HG03064 (cell line): ENCODE measurements around the gene RAG2.

Source experiments
- ATAC-seq: cut with Tn5 transposase; IDR thresholded peaks from one replicate; pipeline ENCODE4 v1.9.1; 2021; ENCODE audit warnings: low read depth; ENCODE audit not compliant: unreplicated experiment

RAG2 gene

GRCh38 chr11:36598051-36598450 is at the start of gene RAG2:
Gene RAG2 (minus strand): TSS chr11:36598236. CDS start chr11:36594168, 4,068 bp downstream.
- no peak for ATAC-seq

- no peak for ATAC-seq
Observed at GRCh38 chr11:36638556-36638955, 40.5 kb upstream of the RAG2 start.

- no peak for ATAC-seq
Observed at GRCh38 chr11:36635066-36635862, 37.2 kb upstream of the RAG2 start.

- no peak for ATAC-seq
Observed at GRCh38 chr11:36631774-36632173, 33.7 kb upstream of the RAG2 start.

- ATAC-seq: no peak
Observed at GRCh38 chr11:36628765-36629244, 30.8 kb upstream of the RAG2 start.

GRCh38 chr11:36628141-36628540 is 30.1 kb upstream of the RAG2 start:
- ATAC-seq: no peak

- no peak for ATAC-seq
Observed at GRCh38 chr11:36627471-36627870, 29.4 kb upstream of the RAG2 start.

GRCh38 chr11:36627006-36627405 is 29.0 kb upstream of the RAG2 start:
- ATAC-seq: no peak

GRCh38 chr11:36623494-36623893 is 25.5 kb upstream of the RAG2 start:
- no peak for ATAC-seq

- ATAC-seq: no peak
Observed at GRCh38 chr11:36622431-36623136, 24.5 kb upstream of the RAG2 start.

GRCh38 chr11:36620246-36620645 is 22.2 kb upstream of the RAG2 start:
- ATAC-seq: no peak

- no peak for ATAC-seq
Observed at GRCh38 chr11:36619502-36619901, 21.5 kb upstream of the RAG2 start.

- ATAC-seq: no peak
Observed at GRCh38 chr11:36618363-36619047, 20.5 kb upstream of the RAG2 start.

GRCh38 chr11:36617543-36618362 is 19.7 kb upstream of the RAG2 start:
- no peak for ATAC-seq

GRCh38 chr11:36615826-36616225 is 17.8 kb upstream of the RAG2 start:
- ATAC-seq: no peak

GRCh38 chr11:36609383-36609782 is 11.3 kb upstream of the RAG2 start:
- ATAC-seq: no peak

- no peak for ATAC-seq
Observed at GRCh38 chr11:36608491-36609199, 10.6 kb upstream of the RAG2 start.

- peak; percentile 69 for ATAC-seq
Observed at GRCh38 chr11:36605221-36606216, 7.5 kb upstream of the RAG2 start.

- no peak for ATAC-seq
Observed at GRCh38 chr11:36602135-36602534, 4.1 kb upstream of the RAG2 start.
